K562 (cell line): Measurements from ENCODE around the gene ZDHHC12. TPM values are rescaled to one million over a fixed set of nuclear protein-coding genes. Genes with fewer than 3 reads are reported as not detected.

Source experiments
- ATF7 ChIP-seq: fragments of 450-650 bp; IDR thresholded peaks from 2 replicates; pipeline ENCODE4 v1.7.1; 2014; ENCODE audit warnings: mild to moderate bottlenecking, moderate library complexity
- CSDE1 ChIP-seq, 2 experiments: fragments of 450-650 bp; IDR thresholded peaks; 2 replicates each; pipeline ENCODE4 v1.6.1; 2016; ENCODE audit warnings: mild to moderate bottlenecking in 1 of 2
- ETV6 ChIP-seq, 3 experiments: fragments of 150-350 bp in 1 of 3; sonication (generic) in 1 of 3; formaldehyde crosslinking in 1 of 3; IDR thresholded peaks; 2 replicates each; pipeline versions ENCODE4 v1.6.1 to v1.8.0; 2014 to 2022; ENCODE audit warnings: borderline replicate concordance in 2 of 3, low read depth in 2 of 3, antibody characterized with exemption in 1 of 3, low read length in 1 of 3, mild to moderate bottlenecking in 1 of 3, missing genetic modification reagents in 1 of 3
- L3MBTL2 ChIP-seq: fragments of 450-650 bp; IDR thresholded peaks from 2 replicates; pipeline ENCODE4 v1.6.1; 2016; ENCODE audit warnings: mild to moderate bottlenecking, moderate library complexity
- MAX ChIP-seq: sonication (generic); formaldehyde crosslinking; IDR thresholded peaks from 2 replicates; pipeline ENCODE4 v1.9.0; 2022; ENCODE audit warnings: mild to moderate bottlenecking, missing genetic modification reagents
- RBM34 ChIP-seq: fragments of 200-400 bp; formaldehyde crosslinking; IDR thresholded peaks from 2 replicates; pipeline ENCODE4 v1.6.1; 2018; ENCODE audit warnings: low read length, borderline replicate concordance; ENCODE audit not compliant: insufficient read depth
- THRAP3 ChIP-seq: fragments of 450-650 bp; IDR thresholded peaks from 2 replicates; pipeline ENCODE4 v1.6.1; 2016; ENCODE audit warnings: mild to moderate bottlenecking, inconsistent platforms, borderline replicate concordance
- ZBTB33 ChIP-seq: sonication (generic); formaldehyde crosslinking; IDR thresholded peaks from 2 replicates; pipeline ENCODE4 v1.8.1; 2023; ENCODE audit warnings: mild to moderate bottlenecking, missing genetic modification reagents
- ZNF121 ChIP-seq: sonication (generic); formaldehyde crosslinking; conservative IDR thresholded peaks from 2 replicates; pipeline ENCODE4 v1.8.0; 2022; ENCODE audit warnings: missing genetic modification reagents
- ZNF165 ChIP-seq: fragments of 250-450 bp; sonication (Bioruptor Pico); IDR thresholded peaks from 2 replicates; pipeline ENCODE4 v1.4.0; 2020; ENCODE audit warnings: borderline replicate concordance
- ZNF232 ChIP-seq: sonication (generic); formaldehyde crosslinking; IDR thresholded peaks from 2 replicates; pipeline ENCODE4 v1.8.0; 2022; ENCODE audit warnings: mild to moderate bottlenecking, missing genetic modification reagents
- ZNF277 ChIP-seq: fragments of 250-450 bp; sonication (Bioruptor Pico); IDR thresholded peaks from 2 replicates; pipeline ENCODE4 v1.8.0; 2022; ENCODE audit warnings: inconsistent platforms, mild to moderate bottlenecking, moderate library complexity, borderline replicate concordance
- ZNF354B ChIP-seq: fragments of 250-450 bp; sonication (Bioruptor Pico); IDR thresholded peaks from 2 replicates; pipeline ENCODE4 v1.4.0; 2020
- polyA plus RNA-seq, 8 experiments: library from polyadenylated mRNA; depleted of rRNA in 4 of 8; stranded (reverse) in 5 of 8; unstranded in 3 of 8; fragments of >200 nt; fragmentation: Nextera tagmentation in 2 of 8; fragmentation: Illumina TruSeq in 1 of 8; extraction: Ambion mirVana in 2 of 8; extraction: Trizol in 1 of 8; gene quantifications; 2 replicates each; pipeline versions ENCODE4 v1.2.1 to v1.2.3, GENCODE V29; 2011 to 2014; ENCODE audit warnings: inconsistent platforms in 1 of 8, missing spikeins in 1 of 8
- total RNA-seq, 7 experiments: library from RNA; depleted of rRNA in 6 of 7; stranded (reverse); fragments of >200 nt in 6 of 7; fragmentation: Illumina TruSeq in 2 of 7; extraction: Trizol in 2 of 7; gene quantifications; 2 replicates each; pipeline versions ENCODE4 v1.2.1 to v1.2.3, GENCODE V29; 2011 to 2021; ENCODE audit warnings: low replicate concordance in 1 of 7
- TF ChIP-seq, protein P1 (sequence below): IDR thresholded peaks from 2 replicates; pipeline ENCODE4 v1.6.1; 2016; ENCODE audit warnings: missing genetic modification characterization, missing compliant biosample characterization
- TF ChIP-seq, protein P2 (sequence below), 2 experiments: fragments of 450-650 bp in 1 of 2; IDR thresholded peaks; 2 replicates each; pipeline ENCODE4 v1.6.1; 2011 to 2017; ENCODE audit warnings: low read depth in 2 of 2, antibody characterized with exemption in 1 of 2, borderline replicate concordance in 1 of 2, low read length in 1 of 2, mild to moderate bottlenecking in 1 of 2, mixed read lengths in 1 of 2; ENCODE audit not compliant: control insufficient read depth in 1 of 2
- TF ChIP-seq, protein P3 (sequence below): fragments of 250-450 bp; sonication (Bioruptor Pico); IDR thresholded peaks from 2 replicates; pipeline ENCODE4 v1.4.0; 2020

Gene ZDHHC12
- total and polyA plus RNA-seq, 9 of the 15 experiments (the other 6 are each of a cell fraction or from before 2014, with no cell fraction given): 0.21 to 38.0 (median 13.8) TPM

DNA sequence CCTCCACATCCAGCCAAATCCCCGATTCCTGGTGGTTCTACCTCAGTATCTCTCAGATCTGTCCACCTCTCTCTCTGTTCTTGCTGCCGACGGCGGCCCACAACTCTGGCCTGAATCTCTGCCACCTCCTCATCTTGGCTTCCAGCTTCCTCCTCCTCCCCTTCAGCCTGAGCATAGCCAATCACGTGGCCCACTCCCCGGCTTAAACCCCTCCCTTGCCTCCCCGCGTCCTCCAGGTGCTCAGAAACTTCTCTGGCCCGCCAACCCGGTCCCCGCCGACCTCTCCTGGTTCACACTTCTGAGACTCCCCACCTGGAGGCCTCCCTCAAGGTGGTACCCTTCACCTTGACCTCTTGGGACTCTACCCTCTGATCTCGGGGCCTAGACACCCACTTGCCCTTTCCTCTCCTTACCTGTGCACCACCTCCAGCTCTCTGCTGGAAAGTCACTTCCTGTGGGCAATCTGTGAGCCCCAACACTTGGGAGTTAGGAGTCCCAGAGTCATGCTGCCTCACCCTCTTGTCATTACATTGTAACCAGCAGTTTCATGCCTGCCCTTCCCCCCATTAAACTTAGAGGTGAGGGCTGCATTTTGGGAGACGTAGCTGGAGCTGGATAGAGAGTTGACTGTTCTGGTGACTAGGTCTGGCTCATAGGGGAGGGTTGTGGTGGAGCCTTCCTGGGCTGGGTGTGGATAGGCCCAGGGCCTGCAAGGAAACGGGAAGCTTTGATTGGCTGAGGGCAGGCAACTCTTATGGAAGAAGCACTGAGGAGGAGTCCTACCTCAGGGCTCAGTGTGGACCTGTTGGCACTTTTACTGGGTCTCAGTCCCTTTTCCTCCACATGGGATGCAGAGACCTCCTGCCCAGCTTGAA is 39.4 kb downstream of the ZDHHC12 start (continued):
- 0 out of 2 replicates have a peak, but pooled peaks have one; percentile 0 for TF ChIP-seq ZBTB33 (CRISPR knock-in tag)
- TF ChIP-seq ZNF165 (CRISPR knock-in tag): no peak
- TF ChIP-seq MAX (CRISPR knock-in tag): no peak
- no peak for TF ChIP-seq ATF7
- TF ChIP-seq, protein P1, sequence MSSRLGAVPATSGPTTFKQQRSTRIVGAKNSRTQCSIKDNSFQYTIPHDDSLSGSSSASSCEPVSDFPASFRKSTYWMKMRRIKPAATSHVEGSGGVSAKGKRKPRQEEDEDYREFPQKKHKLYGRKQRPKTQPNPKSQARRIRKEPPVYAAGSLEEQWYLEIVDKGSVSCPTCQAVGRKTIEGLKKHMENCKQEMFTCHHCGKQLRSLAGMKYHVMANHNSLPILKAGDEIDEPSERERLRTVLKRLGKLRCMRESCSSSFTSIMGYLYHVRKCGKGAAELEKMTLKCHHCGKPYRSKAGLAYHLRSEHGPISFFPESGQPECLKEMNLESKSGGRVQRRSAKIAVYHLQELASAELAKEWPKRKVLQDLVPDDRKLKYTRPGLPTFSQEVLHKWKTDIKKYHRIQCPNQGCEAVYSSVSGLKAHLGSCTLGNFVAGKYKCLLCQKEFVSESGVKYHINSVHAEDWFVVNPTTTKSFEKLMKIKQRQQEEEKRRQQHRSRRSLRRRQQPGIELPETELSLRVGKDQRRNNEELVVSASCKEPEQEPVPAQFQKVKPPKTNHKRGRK (tag): no peak
- no peak for TF ChIP-seq ZNF354B (CRISPR knock-in tag)
- TF ChIP-seq RBM34: no peak
- TF ChIP-seq, protein P2, sequence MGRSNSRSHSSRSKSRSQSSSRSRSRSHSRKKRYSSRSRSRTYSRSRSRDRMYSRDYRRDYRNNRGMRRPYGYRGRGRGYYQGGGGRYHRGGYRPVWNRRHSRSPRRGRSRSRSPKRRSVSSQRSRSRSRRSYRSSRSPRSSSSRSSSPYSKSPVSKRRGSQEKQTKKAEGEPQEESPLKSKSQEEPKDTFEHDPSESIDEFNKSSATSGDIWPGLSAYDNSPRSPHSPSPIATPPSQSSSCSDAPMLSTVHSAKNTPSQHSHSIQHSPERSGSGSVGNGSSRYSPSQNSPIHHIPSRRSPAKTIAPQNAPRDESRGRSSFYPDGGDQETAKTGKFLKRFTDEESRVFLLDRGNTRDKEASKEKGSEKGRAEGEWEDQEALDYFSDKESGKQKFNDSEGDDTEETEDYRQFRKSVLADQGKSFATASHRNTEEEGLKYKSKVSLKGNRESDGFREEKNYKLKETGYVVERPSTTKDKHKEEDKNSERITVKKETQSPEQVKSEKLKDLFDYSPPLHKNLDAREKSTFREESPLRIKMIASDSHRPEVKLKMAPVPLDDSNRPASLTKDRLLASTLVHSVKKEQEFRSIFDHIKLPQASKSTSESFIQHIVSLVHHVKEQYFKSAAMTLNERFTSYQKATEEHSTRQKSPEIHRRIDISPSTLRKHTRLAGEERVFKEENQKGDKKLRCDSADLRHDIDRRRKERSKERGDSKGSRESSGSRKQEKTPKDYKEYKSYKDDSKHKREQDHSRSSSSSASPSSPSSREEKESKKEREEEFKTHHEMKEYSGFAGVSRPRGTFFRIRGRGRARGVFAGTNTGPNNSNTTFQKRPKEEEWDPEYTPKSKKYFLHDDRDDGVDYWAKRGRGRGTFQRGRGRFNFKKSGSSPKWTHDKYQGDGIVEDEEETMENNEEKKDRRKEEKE (IDR thresholded peaks at IDR 0.05; ENCODE audit: borderline replicate concordance in 1 of 2, control insufficient read depth in 1 of 2, low read depth in 2 of 2, low read length in 1 of 2): no peak
- TF ChIP-seq ZNF232 (CRISPR knock-in tag): no peak
- TF ChIP-seq ZNF277 (CRISPR knock-in tag): no peak
- TF ChIP-seq, protein P3, sequence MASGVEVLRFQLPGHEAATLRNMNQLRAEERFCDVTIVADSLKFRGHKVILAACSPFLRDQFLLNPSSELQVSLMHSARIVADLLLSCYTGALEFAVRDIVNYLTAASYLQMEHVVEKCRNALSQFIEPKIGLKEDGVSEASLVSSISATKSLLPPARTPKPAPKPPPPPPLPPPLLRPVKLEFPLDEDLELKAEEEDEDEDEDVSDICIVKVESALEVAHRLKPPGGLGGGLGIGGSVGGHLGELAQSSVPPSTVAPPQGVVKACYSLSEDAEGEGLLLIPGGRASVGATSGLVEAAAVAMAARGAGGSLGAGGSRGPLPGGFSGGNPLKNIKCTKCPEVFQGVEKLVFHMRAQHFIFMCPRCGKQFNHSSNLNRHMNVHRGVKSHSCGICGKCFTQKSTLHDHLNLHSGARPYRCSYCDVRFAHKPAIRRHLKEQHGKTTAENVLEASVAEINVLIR (CRISPR knock-in tag): no peak
- TF ChIP-seq THRAP3: no peak
- TF ChIP-seq L3MBTL2: no peak
- TF ChIP-seq CSDE1 (IDR thresholded peaks at IDR 0.05): no peak
- TF ChIP-seq ETV6 (IDR thresholded peaks at IDR 0.05; ENCODE audit: borderline replicate concordance in 1 of 2, low read depth in 2 of 2, low read length in 1 of 2): no peak
- TF ChIP-seq ETV6 (CRISPR knock-in tag; IDR thresholded peaks at IDR 0.05; ENCODE audit: borderline replicate concordance): no peak
- no peak for TF ChIP-seq ZNF121 (CRISPR knock-in tag)
